Activated T-cell treated with anti-CD3 and anti-CD28 coated beads, Interleukin-2, amount 50 U/mL, for 48 hours (primary cell): Measurements from ENCODE around the gene S100Z.
A peak's percentile ranks its signal among the peaks of the same experiment; 100 is the strongest.
"Not testable (repeated sequence)": the region's sequence is repeated elsewhere in the genome, so short reads cannot be mapped to it uniquely, and the experiment has no call there.

Experiments used
- DNase-seq, 2 experiments: peaks; one replicate each; pipeline ENCODE4 v3.0.0-alpha.2; 2020

The S100Z gene

DNA sequence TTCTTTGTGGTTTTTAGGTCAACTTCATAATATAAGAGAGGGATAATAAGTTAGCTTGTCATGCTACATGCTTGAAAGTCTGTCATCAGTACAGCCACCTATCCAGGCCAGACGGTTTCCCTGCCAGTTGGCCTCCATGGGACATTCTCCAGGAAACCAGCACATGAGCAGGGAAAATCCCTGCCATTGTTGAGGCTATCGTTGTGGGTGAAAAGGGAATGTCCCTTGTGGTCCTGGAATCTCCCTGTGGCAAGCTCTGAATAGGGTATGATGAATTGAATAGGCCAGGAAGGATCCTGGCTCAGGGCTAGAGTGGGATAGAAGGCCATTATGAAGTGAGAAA is 18.7 kb upstream of the S100Z start:
- DNase-seq = no peak

DNA sequence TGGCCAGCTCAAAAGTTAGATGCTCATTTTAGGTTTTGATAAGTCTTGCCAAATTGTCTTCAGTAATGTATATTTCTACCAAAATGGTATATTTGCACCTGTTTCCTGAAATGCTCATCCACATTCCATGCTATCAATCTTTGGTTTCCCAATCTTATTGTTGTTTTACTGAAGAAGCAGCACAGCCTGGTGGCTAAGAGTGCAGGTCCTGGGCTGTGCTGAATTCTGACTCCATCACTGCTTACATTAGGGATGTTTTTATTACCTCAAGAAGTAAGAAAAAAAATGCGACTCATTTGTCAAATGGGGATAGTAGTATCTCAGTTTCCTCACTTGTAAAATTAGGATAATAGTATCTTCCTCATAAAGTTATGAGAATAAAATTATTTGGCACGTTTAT is 13.6 kb upstream of the S100Z start:
- DNase-seq = no peak

DNA sequence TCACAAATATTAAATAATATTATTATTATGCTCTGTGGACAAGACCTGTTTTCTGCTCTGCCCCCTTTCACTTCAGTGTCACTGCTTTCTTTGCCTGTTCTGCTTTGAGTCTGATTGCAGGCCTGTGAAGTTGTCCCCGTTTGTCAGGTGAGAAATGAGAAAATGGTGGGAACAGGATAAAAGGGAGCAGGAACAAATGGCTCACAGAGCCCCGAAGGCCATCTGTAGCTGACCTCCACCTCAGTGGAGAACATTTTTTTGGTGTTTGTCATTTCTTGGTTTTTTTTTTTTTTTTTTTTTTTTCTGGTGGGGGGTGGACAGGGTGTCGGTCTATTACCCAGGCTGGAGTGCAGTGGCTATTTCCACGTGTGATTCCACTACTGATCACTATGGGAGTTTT is 13.2 kb upstream of the S100Z start:
- DNase-seq = no peak

DNA sequence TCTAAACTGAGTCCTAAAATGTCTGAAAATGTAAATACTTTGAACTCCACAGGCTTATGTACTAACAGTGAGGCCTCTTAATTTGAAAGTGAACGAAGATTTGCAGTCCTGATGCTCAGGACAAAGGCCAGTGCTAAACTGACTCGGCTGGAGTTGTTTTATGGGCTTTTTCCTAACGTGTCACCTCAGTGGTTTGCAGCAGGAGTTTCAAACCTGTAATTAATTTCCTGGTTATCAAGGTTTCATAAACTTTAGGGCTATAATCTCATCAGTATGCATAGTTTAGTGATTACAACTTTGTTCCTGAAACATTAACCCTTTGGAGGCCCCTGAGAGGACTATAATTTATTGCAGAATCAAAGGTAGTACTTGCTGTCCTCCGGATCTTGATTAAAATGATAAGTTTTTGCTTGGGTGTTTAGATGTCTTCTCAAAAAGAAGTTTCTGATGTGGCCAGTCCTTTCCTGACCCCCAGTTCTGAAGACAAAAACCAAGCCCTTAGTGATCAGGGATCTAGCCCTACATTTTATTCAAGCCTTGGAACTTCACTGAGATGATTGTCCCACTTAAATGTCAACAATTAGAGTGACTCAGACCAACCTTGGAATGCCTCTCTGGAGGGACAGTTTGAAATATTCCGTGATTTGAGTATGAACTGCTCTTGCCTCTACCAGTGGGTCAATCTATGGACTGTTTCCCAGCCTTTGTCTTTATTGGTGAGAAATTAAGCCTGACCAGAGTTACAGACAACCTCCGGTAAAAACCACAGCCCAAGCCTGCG is 11.1 kb upstream of the S100Z start:
- no peak for DNase-seq

DNA sequence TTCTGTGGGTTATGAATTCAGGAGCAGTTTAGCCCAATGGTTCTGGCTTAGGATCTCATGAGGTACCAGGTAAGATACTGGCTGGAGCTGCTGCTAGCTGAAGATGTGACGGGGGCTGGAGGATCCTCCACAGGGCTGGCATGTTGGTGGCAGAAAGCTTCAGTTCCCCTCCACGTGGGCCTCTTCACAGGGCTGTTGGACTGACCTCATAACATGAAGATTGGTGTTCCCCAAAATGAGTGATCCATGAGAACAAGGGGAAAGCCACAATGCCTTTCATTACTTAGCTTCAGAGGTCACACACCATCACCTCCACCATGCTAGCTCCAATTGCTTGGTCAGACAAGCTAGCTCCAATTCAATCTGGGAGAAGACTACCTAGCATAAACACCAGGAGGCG is 8.5 kb upstream of the S100Z start:
- no peak for DNase-seq

DNA sequence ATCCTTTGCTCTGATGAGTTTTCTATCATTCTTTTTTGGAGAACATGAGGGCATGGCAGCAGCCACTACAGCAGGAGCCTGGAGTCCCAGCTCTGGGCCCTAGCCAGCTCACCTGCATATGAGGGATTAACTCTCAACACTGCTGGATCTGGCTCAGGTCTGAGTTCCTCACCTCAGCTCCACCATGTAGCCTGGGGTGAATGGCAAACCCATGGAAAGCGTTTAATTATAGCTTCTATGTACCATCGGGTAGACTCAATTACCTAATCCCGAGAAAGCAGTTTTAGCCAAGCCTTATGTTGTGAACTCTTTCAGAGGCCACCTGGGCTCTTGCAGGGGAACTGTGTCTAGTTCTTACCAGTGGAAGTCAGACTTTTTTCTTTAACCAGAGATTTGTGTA is 3.9 kb upstream of the S100Z start:
- DNase-seq = no peak

DNA sequence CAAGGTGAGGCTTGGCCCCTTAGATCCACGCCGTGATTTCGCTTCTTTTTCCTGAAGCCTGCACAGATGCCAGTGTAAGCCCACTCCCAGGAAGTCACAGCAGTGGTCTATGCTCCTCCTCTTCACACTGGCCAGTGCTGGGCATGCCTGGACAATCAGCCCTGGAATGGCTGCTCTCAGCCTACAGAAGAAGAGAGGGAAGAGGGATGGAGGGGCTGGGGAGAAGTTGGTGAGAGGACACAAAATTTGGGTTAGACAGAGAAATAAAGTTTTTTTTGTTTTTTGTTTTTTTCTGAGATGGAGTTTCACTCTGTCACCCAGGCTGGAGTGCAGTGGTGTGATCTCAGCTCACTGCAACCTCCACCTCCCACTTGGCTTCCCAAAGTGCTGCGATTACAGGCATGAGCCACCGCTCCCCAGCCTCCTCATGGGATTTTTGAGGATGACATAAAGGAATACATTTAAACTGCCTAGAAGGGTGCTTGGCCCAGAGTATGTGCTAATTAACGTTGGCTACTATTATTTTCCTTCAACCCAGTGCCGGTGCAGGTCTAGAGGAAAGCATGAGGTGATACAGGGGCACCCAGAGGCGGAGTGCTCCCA is 830 bp downstream of the S100Z start:
- DNase-seq = no peak

DNA sequence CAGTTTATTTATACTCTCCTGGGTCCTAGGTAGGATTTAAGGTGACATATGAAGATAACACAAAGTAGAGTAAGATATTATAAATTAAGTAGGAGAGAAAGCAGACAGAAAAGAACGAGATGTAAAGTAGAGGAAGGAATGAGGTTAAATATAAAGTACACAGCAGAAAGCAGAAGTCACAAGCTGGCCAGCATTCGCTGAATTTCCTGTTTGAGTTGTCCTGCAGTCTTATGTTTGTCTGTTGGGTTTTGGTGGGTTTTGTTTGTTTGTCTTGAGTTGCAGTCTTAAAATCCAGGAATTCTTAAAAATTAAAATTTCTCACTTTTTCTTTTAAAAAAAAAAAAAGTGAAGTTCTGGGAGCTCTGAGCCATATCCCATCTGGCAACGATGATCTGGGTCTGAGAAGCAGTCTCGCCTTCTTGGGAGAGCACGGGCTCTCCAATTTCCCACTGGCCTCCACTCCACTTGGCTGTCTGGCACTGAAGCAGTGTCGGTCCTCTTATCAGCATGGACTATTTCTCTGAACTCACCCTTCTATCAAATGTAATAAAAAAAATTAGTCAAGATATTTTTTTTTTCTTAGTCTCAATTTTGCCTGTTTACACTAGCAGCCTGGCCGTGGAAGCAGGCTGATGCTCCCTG is 2.0 kb downstream of the S100Z start:
- DNase-seq = no peak

DNA sequence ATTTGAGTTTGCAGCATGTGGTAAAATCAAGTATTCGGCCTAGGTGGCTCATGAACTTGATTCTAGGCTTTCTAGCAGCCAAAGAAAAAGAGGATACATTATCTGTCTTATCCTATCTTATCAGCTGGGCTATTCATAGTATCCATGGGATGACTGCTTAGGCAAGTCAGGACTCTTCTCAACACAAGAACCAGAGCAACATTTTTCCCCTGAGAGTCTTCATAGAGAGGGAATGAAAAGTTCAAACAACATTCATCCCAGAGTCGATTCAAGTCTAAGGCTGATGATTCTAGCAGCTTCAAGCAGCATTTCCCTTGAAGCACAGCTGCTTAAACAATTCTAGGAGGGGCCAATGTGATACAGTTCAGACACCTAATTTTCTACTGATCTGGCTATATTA is 3.0 kb downstream of the S100Z start:
- no peak for DNase-seq

DNA sequence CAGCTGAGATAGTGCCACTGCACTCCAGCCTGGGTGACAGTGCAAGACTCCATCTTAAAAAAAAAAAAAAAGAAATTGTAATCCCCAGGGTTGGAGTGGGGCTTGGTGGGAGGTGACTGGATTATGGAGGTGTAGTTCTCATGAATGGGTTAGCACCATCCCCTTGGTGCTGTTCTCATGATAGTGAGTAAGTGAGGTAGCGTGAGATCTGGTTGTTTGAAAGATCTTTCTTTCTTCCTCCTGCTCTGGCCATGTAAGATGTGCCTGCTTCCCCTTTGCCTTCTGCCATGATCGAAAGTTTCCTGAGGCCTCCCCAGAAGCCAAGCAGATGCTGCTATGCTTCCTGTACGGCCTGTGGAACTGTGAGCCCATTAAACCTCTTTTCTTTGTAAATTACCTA is 3.9 kb downstream of the S100Z start:
- not testable (repeated sequence) for DNase-seq

DNA sequence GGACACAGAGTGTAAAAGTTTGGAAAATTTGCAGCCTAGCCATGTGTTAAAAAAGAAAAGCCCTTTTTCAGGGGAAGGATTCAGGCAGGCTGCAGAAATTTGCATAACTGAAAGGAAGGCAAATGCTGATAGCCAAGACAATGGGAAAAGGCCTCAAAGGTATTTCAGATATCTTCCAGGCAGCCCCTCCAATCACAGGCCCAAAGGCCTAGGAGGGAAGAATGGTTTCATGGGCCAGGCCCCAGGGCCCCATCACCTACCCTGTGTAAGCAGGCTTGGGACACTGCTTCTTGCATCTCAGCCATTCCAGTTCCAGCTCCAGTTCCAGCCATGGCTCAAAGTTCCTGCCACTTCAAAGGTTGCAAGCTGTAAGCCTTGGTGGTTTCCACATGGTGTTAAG is 4.8 kb downstream of the S100Z start:
- DNase-seq = no peak

DNA sequence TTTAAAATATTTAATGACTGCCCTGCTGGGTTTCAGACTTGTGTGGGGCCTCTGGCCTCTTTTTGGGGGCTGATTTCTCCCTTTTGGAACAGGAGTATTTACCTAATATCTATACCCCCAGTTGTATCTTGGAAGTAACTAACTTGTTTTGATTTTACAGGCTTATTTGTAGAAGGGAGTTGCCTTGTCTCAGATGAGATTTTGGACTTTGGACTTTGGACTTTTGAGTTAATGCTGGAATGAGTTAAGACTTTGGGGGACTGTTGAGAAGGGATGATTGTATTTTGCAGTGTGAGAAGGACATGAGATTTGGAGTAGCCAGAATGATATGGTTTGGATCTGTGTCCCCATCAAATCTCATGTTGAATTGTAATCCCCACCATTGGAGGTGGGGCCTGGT is 5.7 kb downstream of the S100Z start:
- not testable (repeated sequence) for DNase-seq

DNA sequence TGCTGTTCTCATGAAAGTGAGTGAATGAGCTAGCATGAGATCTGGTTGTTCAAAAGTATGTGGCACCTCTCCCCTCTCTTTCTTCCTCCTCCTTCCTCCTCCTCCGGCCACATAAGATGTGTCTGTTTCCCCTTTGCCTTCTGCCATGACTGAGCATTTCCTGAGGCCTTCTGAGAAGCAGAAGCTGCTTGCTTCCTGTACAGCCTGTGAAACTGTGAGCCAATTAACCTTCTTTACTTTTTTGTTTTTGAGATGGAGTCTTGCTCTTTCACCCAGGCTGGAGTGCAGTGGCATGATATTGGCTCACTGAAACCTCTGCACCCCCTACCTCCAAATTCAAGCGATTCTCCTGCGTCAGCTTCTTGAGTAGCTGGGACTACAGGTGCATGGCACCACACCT is 6.1 kb downstream of the S100Z start:
- DNase-seq = peak; percentile 35

DNA sequence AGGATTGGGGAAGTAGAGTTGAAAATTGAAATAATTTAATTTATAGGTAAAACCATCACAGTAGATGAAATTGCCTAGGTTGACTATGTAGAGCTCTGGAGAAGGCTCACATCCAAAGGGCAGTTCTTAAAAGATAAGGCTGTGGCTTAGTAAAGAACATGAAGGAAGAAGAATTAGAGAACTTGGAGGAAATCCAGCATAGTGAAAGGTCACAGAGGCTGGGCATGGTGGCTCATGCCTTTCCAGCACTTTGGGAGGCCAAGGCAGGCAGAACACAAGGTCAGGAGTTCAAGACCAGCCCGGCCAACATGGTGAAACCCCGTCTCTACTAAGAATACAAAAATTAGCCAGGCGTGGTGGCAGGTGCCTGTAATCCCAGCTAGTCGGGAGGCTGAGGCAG is 7.0 kb downstream of the S100Z start:
- not testable (repeated sequence) for DNase-seq

DNA sequence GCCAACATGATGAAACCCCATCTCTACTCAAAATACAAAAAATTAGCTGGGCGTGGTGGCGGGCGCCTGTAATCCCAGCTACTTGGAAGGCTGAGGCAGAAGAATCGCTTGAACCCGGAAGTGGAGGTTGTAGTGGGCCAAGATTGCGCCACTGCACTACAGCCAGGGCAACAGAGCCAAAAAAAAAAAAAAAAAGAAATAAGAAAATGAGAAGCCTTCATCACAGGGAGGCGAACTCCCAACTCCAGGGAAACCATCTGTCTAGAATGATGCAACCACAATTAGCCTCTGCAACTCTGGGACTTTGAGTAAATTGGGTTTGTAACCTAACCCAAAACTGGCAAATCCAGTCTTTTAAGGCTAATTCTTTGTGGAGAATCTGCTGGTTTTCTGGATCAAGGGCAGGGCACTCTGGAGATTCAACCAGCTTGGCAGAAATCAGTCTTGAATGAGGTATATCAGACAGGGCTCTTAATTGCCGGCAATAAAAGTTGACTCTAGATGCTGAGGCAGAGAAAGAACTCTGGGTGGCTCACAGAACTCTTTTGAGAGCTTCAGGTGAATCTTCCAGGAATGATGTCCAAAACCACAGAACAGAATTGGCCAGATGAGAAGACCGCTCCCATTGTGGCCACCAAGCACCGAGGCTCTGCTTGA is 9.9 kb downstream of the S100Z start:
- DNase-seq = no peak

DNA sequence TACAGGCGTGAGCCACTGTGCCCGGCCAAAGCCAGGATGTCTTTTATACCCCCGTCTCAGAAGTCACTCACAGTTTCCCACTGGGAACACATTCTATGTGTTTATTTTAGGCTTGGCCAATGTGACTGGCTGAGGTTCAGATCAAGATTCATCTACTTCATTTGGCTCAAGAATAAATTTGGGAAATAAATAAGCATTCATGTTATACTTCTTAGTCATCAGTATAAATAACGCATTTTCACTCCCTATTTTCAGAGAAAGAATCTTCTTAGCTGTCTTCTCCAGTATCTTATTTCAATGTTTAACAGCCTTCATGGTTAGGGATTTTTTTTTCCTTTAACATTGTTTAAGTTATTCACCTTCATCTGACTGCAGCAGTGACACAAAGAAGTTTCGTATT is 11.8 kb downstream of the S100Z start:
- DNase-seq = no peak

DNA sequence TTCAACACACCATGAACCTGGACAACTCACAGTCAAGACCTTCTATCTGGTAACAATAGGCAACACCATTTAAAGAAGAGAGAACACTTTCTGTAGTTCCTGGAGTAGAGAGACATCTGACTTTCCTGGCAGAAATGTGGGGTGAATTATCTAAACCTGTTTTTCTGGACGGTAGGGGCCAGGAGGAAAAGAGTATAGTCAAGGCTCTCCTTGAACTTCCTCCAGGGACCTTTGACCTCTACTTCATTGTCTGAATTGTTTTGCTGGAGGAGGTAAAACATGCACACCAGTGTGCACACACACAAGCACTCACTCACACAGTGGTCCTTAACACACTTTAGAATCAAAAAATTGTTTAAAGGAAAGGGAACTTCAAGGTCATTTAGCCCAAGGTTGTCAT is 13.2 kb downstream of the S100Z start:
- DNase-seq = no peak

DNA sequence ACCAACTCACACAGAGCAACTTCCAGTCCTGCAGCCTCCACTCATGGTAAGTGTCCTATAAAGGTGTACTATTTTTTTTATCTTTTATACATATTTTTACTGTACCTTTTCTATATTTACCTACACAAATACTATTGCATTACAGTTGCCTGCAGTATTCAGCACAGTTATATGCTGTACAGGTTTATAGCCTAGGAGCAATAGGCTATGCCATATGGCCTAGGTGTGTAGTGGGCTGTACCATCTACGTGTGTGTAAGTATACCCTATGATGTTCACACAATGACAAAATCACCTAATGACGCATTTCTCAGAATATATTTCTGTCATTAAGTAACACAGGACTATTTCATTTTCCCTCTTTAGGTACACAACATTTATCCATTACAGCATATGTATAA is 16.7 kb downstream of the S100Z start:
- no peak for DNase-seq

DNA sequence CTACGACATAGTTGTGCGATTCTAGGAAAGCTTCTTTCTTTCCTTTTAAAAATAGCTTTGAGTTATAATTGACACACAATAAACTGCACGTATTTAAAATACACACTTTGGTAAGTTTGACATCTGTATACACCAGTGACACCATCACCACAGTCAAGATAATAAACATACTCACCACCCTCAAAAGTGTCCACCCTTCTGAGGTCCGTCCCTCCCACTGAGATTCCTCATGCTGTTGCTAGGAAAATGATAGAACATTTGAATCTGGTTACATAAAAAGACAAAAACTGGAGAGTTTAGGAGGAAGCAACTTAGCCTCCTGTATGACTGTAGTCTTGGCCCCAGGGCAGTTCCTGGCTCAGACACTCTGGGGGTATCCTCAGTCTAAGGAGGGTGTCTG is 17.2 kb downstream of the S100Z start:
- DNase-seq = no peak

DNA sequence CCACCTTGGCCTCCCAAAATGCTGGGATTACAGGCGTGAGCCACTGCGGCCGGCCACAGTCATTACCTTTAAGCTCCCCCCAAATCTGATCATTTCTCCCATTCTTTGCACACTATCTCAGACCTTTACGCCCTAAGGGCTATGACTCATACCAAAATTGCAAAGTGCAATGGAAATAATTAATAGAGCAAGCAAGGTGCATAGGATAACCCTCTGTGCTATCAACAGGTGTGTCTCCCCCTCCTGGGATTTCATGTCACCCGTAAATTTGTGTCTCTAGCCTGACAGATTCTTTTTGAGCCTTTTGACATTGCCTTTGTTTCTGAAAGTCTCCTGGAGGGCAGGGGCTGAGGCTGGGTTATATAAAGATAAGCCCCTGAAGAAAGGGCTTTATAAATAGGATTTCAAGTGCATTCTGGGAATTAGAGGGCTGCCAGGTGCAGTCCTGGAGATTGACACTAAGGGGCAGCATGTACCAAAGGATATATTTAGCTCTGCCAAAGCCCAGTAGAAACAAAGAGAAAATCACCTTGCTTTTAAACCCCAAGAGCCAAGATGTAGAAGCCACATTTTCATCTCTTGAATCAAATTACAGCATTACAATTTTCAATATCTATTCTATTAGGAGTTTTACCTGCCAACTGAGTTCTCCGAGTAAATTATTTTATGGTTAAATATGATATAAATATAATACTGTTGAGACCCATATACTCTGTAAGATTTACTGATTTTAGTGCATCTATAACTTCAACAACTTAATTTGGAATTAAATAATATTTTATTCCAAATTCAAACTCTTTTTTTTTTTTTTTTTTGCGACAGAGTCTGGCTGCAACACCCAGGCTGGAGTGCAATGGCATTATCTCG is 18.2 kb downstream of the S100Z start:
- peak; percentile 65 to 78 for DNase-seq

DNA sequence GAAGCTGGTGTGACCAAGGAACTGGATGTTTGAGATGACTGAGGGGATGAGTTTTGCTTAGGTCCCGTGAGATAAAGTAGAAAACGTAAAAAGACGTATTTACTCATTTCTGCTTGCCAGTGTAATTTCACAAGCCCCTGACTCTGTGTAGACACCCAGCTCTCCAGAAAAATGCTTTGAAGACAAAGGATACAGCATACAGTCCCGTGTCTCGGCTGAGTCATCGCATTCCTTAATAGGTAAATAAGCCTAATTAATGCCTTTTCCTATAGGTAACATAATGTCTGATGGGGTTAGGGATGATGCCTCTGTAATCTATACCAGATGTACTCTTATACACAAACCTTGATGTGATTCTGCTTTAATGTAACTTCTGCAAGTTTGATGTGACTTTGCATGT is 20.2 kb downstream of the S100Z start:
- no peak for DNase-seq

DNA sequence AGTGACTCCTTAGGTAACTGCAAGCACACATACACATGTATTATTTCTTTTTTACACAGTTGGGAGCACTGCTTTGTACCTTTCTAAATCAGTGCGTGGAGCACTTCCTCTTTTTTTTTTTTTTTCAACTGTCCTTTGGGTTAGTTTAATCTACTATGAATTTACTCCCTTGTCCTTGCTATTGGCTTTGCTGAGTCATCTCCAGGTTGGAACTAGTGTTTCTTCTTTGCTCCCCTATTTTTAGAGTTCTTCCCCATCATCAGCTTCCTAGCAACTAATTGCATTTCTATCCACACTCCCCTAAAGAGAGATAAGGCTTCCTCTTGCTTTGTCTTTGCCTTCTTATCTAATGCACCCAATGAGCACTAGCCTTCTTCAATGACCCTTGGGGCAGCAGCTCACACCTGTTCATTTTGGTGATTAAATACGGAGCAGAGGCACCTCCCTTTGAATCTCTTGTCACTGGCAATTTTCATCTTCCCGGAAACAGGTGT is 24.3 kb downstream of the S100Z start:
- no peak for DNase-seq
